ENCODE data around the gene SLC14A1. TPM values are rescaled to one million over a fixed set of nuclear protein-coding genes. Genes with fewer than 3 reads are reported as not detected.

SLC14A1 gene
- total RNA-seq, 4 donors from 2014 or later = 1.1 to 8.2 (median 7.1) TPM

- no peak for ATAC-seq
- H3K27me3 ChIP-seq = no peaks in the 10 kb centered on the region
- H3K27ac ChIP-seq = no peak overlapping the region
- no peak for TF ChIP-seq CTCF (IDR thresholded peaks at IDR 0.05 in 4 of 5, conservative IDR thresholded peaks at IDR 0.05 in 1 of 5)
- no peak for TF ChIP-seq POLR2A (IDR thresholded peaks at IDR 0.05)
- in situ Hi-C loops (cut with MboI; ENCODE audit: low sequenced_read_pairs in 4 of 4) (no loop called here), intact Hi-C loops (cut with DNase I; ENCODE audit: low total_unique reads) (no loop called here)
- no peaks in the 10 kb centered on the region for H3K9me3 ChIP-seq
- H3K36me3 ChIP-seq = no peaks in the 10 kb centered on the region
- H3K4me3 ChIP-seq = no peak overlapping the region
- no peak for DNase-seq
- H3K4me1 ChIP-seq = no peaks in the 10 kb centered on the region
These were observed 8.7 kb upstream of the SLC14A1 start for GRCh38 chr18:45715212-45715780.

GRCh38 chr18:45719106-45719505, 4.9 kb upstream of the SLC14A1 start:
- intact Hi-C loops (cut with DNase I; ENCODE audit: low total_unique reads) = no loop called here
- no peak overlapping the region for H3K4me3 ChIP-seq
- no peaks in the 10 kb centered on the region for H3K9me3 ChIP-seq
- no peak for ATAC-seq
- H3K4me1 ChIP-seq = no peaks in the 10 kb centered on the region
- TF ChIP-seq POLR2A (IDR thresholded peaks at IDR 0.05) (no peak), CTCF (IDR thresholded peaks at IDR 0.05 in 4 of 5, conservative IDR thresholded peaks at IDR 0.05 in 1 of 5) (no peak)
- in situ Hi-C loops (cut with MboI; ENCODE audit: low sequenced_read_pairs in 4 of 4) = no loop called here
- no peak overlapping the region for H3K27ac ChIP-seq
- H3K27me3 ChIP-seq = peaks cover 0 to 4% (median 0%) of the 10 kb centered on the region in 3 donors
- DNase-seq = no peak
- no peaks in the 10 kb centered on the region for H3K36me3 ChIP-seq

GRCh38 chr18:45722899-45723298, 1.1 kb upstream of the SLC14A1 start:
- no peak for ATAC-seq
- no peaks in the 10 kb centered on the region for H3K36me3 ChIP-seq
- no peaks in the 10 kb centered on the region for H3K9me3 ChIP-seq
- no peak overlapping the region for H3K4me3 ChIP-seq
- H3K27ac ChIP-seq = no peak overlapping the region
- in situ Hi-C loops (cut with MboI; ENCODE audit: low sequenced_read_pairs in 4 of 4) (no loop called here), intact Hi-C loops (cut with DNase I; ENCODE audit: low total_unique reads) (no loop called here)
- H3K4me1 ChIP-seq = no peaks in the 10 kb centered on the region
- DNase-seq = peak; percentile 22 to 25
- TF ChIP-seq POLR2A (IDR thresholded peaks at IDR 0.05) (no peak), CTCF (IDR thresholded peaks at IDR 0.05 in 4 of 5, conservative IDR thresholded peaks at IDR 0.05 in 1 of 5) (peak in 1 of 5 experiments; percentile 50)
- peaks cover 0 to 4% (median 0%) of the 10 kb centered on the region in 3 donors for H3K27me3 ChIP-seq

GRCh38 chr18:45724601-45725000, 620 bp downstream of the SLC14A1 start:
- peaks cover 0 to 4% (median 0%) of the 10 kb centered on the region in 3 donors for H3K27me3 ChIP-seq
- TF ChIP-seq CTCF (IDR thresholded peaks at IDR 0.05 in 4 of 5, conservative IDR thresholded peaks at IDR 0.05 in 1 of 5) (no peak), POLR2A (IDR thresholded peaks at IDR 0.05) (no peak)
- no peak overlapping the region for H3K4me3 ChIP-seq
- ATAC-seq (no peak), DNase-seq (no peak)
- H3K4me1 ChIP-seq = no peaks in the 10 kb centered on the region
- intact Hi-C loops (cut with DNase I; ENCODE audit: low total_unique reads) = no loop called here
- in situ Hi-C loops (cut with MboI; ENCODE audit: low sequenced_read_pairs in 4 of 4) = no loop called here
- no peak overlapping the region for H3K27ac ChIP-seq
- H3K9me3 ChIP-seq = no peaks in the 10 kb centered on the region
- H3K36me3 ChIP-seq = no peaks in the 10 kb centered on the region

- Histone ChIP-seq H3K4me3 (no peak overlapping the region), H3K27ac (no peak overlapping the region), H3K36me3 (no peaks in the 10 kb centered on the region), H3K4me1 (no peaks in the 10 kb centered on the region), H3K27me3 (peaks cover 0 to 4% (median 0%) of the 10 kb centered on the region in 3 donors), H3K9me3 (no peaks in the 10 kb centered on the region)
- in situ Hi-C loops (cut with MboI; ENCODE audit: low sequenced_read_pairs in 4 of 4) (loop anchor here in 1 of 4 donors (25.0 kb wide), 1 partner anchor 88 kb away; no protein-coding TSS in a partner anchor), intact Hi-C loops (cut with DNase I; ENCODE audit: low total_unique reads) (no loop called here)
- TF ChIP-seq CTCF (IDR thresholded peaks at IDR 0.05 in 4 of 5, conservative IDR thresholded peaks at IDR 0.05 in 1 of 5) = no peak
- no peak for TF ChIP-seq POLR2A (IDR thresholded peaks at IDR 0.05)
- no peak for ATAC-seq
- no peak for DNase-seq
These were observed 1.4 kb downstream of the SLC14A1 start for GRCh38 chr18:45725336-45725735.
